HUES64 (cell line): ENCODE measurements around the gene SYNE3. TPM values are rescaled to one million over a fixed set of nuclear protein-coding genes. Genes with fewer than 3 reads are reported as not detected.
A peak's percentile ranks its signal among the peaks of the same experiment; 100 is the strongest.

Experiments used
- H3K27ac ChIP-seq: 2 replicates; pipeline ENCODE4 v1.7.0; 2013; ENCODE audit warnings: low read depth, low read length, inconsistent platforms
- H3K27me3 ChIP-seq: 2 replicates; pipeline ENCODE4 v1.6.1; 2013; ENCODE audit warnings: mild to moderate bottlenecking, low read length; ENCODE audit not compliant: insufficient read depth
- H3K36me3 ChIP-seq: 2 replicates; pipeline ENCODE4 v1.6.1; 2013; ENCODE audit warnings: mild to moderate bottlenecking, low read length; ENCODE audit not compliant: insufficient read depth
- H3K4me1 ChIP-seq: 2 replicates; pipeline ENCODE4 v1.6.1; 2013; ENCODE audit warnings: mild to moderate bottlenecking, low read length, moderate library complexity; ENCODE audit not compliant: insufficient read depth
- H3K4me3 ChIP-seq: 2 replicates; pipeline ENCODE4 v1.5.1; 2013; ENCODE audit warnings: mild to moderate bottlenecking, low read length, moderate library complexity
- H3K9ac ChIP-seq: 2 replicates; pipeline ENCODE4 v1.6.1; 2013; ENCODE audit warnings: mild to moderate bottlenecking, low read depth, low read length
- H3K9me3 ChIP-seq: 2 replicates; pipeline ENCODE4 v1.6.1; 2013; ENCODE audit warnings: low read depth, low read length; ENCODE audit not compliant: insufficient read depth
- WGBS: fragments of 150-250, 120-280 bp; methylation state at CpG from one replicate; pipeline ENCODE4 v1.1.7; 2013; ENCODE audit warnings: missing lambda C conversion rate; 5-methylcytosine and 5-hydroxymethylcytosine counted together
- polyA plus RNA-seq, 2 experiments: library from polyadenylated mRNA; stranded (reverse); fragments of 50-300 nt; gene quantifications; one replicate each; pipeline ENCODE4 v1.2.3, GENCODE V29; 2013

Gene SYNE3, protein sequence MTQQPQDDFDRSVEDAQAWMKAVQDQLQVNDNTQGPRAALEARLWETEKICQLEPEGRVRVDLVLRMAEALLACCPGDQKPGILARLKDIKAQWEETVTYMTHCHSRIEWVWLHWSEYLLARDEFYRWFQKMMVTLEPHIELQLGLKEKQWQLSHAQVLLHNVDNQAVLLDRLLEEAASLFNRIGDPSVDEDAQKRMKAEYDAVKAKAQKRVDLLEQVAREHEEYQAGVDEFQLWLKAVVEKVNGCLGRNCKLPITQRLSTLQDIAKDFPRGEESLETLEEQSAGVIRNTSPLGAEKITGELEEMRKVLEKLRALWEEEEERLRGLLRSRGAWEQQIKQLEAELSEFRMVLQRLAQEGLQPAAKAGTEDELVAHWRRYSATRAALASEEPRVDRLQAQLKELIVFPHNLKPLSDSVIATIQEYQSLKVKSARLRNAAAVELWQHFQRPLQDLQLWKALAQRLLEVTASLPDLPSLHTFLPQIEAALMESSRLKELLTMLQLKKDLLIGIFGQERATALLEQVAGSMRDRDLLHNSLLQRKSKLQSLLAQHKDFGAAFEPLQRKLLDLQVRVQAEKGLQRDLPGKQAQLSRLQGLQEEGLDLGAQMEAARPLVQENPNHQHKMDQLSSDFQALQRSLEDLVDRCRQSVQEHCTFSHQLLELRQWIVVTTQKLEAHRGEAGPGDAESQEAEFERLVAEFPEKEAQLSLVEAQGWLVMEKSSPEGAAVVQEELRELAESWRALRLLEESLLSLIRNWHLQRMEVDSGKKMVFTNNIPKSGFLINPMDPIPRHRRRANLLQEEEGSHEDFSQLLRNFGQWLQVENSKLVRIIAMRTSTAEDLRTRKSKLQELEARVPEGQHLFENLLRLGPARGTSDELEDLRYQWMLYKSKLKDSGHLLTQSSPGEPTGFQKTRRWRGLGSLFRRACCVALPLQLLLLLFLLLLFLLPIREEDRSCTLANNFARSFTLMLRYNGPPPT
- polyA plus RNA-seq (2013, experiment 1 of 2) = 0.10 TPM
- 0.13 TPM for polyA plus RNA-seq (2013, experiment 2 of 2)

DNA sequence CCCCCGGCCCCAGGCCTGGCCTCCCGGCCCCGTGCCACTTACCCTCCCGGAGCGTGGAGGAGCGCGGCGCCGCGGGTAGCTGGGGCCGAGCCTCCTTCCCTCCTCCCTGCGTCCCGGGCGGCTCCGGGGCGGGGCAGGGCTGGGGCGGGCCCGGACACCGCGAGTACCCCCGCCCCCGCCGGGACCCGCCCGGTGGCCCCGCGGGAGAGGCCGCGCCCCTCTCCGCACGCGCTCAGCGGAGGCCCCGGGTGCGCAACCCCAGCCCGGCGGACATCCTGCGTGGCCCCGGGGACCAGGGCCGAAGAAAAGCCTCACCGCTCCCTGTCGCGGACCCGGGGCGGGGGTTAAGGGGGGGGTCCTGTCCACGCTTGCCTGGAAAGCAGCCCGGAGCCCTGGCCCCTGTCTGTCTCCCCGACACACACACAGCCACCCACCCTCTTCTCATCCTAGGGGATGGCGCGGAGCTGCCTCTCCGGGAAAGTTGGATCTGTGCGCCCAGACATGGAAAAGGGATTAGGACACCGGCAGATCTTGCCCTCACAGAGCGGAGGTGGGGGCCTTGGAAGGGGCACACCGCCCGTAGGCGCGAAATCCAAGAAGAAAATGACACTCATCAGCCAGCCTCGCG, at the start of gene SYNE3:
Gene SYNE3, minus strand, starts transcription at position 97 of the 628 bp plus-strand sequence. CDS start 40,829 bp downstream, outside the sequence.
- no peak within 1 kb of the TSS for H3K27ac ChIP-seq
- H3K27me3 ChIP-seq = peaks cover 53% of the 10 kb centered on the region
- no peaks in the 10 kb centered on the region for H3K9me3 ChIP-seq
- H3K4me1 ChIP-seq = peaks cover 12% of the 10 kb centered on the region; the same call in 1 of the 2 replicates
- no peak within 1 kb of the TSS for H3K9ac ChIP-seq
- peak within 1 kb of the TSS; percentile 51 for H3K4me3 ChIP-seq
- no peaks in the 10 kb centered on the region for H3K36me3 ChIP-seq
- 9% methylated on average over 60 of the region's 60 CpGs for WGBS

DNA sequence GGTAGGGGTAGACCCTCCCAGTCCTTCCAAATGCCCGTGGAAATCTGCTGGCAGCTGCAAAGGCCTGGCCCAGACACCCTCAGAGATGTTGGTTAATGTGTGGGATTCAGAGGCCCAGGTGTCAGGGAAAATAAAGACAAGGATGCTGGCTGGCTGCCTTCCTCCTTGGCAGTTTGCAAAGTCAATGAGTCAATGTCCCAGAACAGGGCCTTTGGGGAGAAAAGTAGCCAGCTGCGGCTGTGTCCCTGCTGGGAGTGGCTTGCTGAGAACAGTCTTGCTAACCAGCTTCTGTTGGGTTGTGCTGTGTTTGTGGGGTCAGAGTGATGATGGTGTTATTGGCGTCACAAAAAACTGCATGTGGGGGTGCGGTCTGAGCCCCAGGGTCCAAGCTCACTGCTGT, 47.6 kb upstream of the SYNE3 start:
- Histone ChIP-seq H3K9me3 (no peaks in the 10 kb centered on the region), H3K36me3 (no peaks in the 10 kb centered on the region), H3K9ac (no peak overlapping the region), H3K27ac (no peak overlapping the region), H3K4me1 (peaks cover 9% of the 10 kb centered on the region), H3K27me3 (peaks cover 2% of the 10 kb centered on the region; the same call in 1 of the 2 replicates), H3K4me3 (no peak overlapping the region)
- whole genome bisulfite sequencing = 64% methylated on average over 4 of the region's 4 CpGs

DNA sequence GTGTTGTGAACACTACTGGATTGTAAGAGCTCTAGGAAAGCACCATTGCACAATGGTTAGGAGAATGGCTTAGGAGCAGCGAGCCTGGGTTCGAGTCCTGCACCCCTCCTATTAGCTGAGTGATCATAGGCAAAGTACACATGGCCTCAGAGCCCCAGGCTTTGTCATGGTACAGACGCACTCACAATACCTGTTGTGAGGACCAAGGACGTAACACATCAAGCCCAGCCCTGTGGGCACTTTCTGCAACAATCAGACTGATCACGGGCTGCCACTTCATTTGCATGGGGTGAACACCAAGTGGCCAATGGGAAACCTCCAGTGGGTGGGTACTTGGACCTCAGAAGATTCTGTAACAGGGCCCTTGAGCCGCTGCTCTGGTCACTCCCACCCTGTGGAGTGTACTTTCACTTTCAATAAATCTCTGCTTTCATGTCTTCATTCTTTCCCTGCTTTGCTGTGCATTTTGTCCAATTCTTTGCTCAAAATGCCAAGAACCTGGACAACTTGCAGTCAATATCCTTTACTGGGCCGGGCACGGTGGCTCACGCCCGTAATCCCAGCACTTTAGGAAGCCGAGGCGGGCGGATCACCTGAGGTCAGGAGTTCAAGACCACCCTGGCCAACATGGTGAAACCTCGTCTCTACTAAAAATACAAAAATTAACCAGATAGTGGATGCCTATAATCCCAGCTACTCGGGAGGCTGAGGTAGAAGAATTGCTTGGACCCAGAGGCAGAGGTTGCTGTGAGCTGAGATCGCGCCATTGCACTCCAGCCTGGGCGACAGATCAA, 46.6 kb upstream of the SYNE3 start:
- 86% methylated on average over 18 of the region's 18 CpGs for WGBS
- H3K27ac ChIP-seq = no peak overlapping the region
- H3K4me3 ChIP-seq = no peak overlapping the region
- peaks cover 2% of the 10 kb centered on the region; the same call in 1 of the 2 replicates for H3K27me3 ChIP-seq
- peaks cover 9% of the 10 kb centered on the region for H3K4me1 ChIP-seq
- H3K9me3 ChIP-seq = no peaks in the 10 kb centered on the region
- H3K36me3 ChIP-seq = no peaks in the 10 kb centered on the region
- no peak overlapping the region for H3K9ac ChIP-seq

DNA sequence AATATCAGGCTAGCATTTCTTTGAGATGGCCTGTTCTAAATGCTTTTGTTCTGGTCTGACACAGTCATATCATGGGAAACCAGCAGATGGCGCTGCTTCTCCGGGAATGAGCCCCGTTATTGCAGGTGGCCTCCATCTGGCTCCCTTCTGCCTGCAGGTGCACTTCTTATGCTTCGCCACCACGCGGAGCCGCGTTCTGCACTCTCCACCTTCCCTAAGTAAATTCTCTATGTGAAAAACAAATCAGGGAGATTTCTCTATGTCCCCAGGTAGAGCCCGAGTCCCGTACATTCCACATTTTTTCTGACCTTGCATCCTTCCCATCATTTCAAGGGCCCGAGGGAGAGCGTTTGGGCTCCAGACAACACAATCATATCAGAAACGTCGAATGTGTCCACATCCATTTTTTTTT, 44.6 kb upstream of the SYNE3 start:
- Histone ChIP-seq H3K9me3 (no peaks in the 10 kb centered on the region), H3K4me1 (peaks cover 12% of the 10 kb centered on the region), H3K27ac (no peak overlapping the region), H3K4me3 (no peak overlapping the region), H3K36me3 (no peaks in the 10 kb centered on the region), H3K27me3 (peaks cover 9% of the 10 kb centered on the region; the same call in 1 of the 2 replicates), H3K9ac (no peak overlapping the region)
- WGBS = 19% methylated on average over 14 of the region's 14 CpGs

DNA sequence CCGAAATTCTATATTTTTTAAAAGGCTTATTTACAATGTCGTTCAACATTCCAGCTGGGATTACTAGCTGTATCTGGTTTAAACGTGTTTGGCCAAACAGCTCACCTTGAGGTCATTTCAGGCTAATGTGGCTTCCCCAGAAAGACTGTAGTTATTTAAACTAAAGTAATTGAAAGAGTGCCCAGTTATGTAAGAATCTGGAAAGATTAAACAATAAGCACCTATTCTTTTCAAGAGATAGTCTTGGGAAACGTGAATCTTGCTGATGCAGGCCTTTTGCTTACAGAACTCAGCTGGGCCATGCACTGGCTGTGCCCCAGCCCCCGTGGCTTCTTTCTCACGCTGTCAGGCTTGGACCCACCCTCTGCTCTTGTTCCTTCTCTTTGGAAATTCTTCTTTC, 42.8 kb upstream of the SYNE3 start:
- WGBS = 83% methylated on average over 6 of the region's 6 CpGs
- Histone ChIP-seq H3K4me3 (no peak overlapping the region), H3K4me1 (peaks cover 12% of the 10 kb centered on the region), H3K9me3 (no peaks in the 10 kb centered on the region), H3K27ac (no peak overlapping the region), H3K9ac (no peak overlapping the region), H3K36me3 (no peaks in the 10 kb centered on the region), H3K27me3 (peaks cover 13% of the 10 kb centered on the region; the same call in 1 of the 2 replicates)

DNA sequence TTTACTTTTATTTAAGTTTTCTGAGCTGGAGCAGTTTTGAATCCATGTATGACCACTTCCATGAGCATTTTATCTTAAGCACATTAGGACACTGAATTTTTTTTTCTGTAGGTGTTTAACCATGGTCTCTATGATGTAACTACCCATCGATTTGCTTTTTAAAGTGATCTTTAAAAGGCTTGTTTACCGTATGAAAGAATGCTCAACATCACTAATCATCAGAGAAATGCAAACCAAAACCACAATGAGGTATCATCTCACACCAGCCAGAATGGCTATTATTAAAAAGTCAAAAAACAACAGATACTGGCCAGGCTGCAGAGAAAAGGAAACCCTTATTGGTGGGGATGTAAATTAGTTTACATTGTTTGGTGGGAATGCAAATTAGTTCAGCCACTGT, 41.4 kb upstream of the SYNE3 start:
- Histone ChIP-seq H3K4me1 (peaks cover 12% of the 10 kb centered on the region), H3K9me3 (no peaks in the 10 kb centered on the region), H3K9ac (no peak overlapping the region), H3K27me3 (peaks cover 13% of the 10 kb centered on the region; the same call in 1 of the 2 replicates), H3K4me3 (no peak overlapping the region), H3K36me3 (no peaks in the 10 kb centered on the region), H3K27ac (no peak overlapping the region)
- WGBS = 56% methylated on average over 2 of the region's 2 CpGs

DNA sequence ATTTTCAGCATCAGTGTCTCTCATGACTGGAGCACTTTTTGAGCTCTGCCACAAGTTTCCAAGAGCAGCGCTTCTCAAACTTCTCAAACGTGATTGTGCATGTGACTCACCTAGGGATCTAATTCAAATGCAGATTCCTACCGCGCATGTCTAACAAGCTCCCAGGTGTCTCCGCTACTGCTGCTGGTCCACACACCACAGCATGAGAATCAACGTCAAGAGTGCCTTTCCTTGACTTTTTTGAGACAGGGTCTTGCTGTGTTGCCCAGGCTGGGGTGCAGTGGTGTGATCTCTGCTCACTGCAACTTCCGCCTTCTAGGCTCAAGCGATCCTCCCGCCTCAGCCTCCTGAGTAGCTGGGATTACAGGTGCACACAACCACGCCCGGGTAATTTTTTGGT, 40.8 kb upstream of the SYNE3 start:
- no peaks in the 10 kb centered on the region for H3K9me3 ChIP-seq
- peaks cover 12% of the 10 kb centered on the region for H3K4me1 ChIP-seq
- no peaks in the 10 kb centered on the region for H3K36me3 ChIP-seq
- H3K27ac ChIP-seq = no peak overlapping the region
- no peak overlapping the region for H3K9ac ChIP-seq
- no peak overlapping the region for H3K4me3 ChIP-seq
- WGBS = 72% methylated on average over 11 of the region's 11 CpGs
- H3K27me3 ChIP-seq = peaks cover 13% of the 10 kb centered on the region; the same call in 1 of the 2 replicates

DNA sequence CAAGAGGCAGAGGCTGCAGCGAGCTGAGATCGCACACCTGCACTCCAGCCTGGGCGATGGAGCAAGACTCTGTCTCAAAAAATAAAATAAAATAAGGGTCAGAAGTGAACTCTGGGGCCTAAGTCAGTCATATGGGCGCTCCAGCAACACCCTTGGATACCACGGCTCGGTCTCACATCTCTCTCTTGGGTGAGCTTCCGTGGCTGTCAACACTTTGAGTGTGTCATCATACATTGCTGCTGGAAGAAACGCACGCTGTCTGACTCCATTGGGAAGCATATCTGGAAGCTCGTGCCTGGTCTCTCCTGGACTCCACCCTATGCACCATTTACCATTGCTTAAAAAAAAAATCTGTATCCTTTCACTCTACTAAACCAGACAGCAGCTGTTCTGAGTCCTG, 38.6 kb upstream of the SYNE3 start:
- Histone ChIP-seq H3K9me3 (no peaks in the 10 kb centered on the region), H3K4me3 (no peak overlapping the region), H3K27ac (no peak overlapping the region), H3K27me3 (peaks cover 13% of the 10 kb centered on the region; the same call in 1 of the 2 replicates), H3K9ac (no peak overlapping the region), H3K36me3 (no peaks in the 10 kb centered on the region), H3K4me1 (peaks cover 3% of the 10 kb centered on the region)
- WGBS = 89% methylated on average over 10 of the region's 10 CpGs

DNA sequence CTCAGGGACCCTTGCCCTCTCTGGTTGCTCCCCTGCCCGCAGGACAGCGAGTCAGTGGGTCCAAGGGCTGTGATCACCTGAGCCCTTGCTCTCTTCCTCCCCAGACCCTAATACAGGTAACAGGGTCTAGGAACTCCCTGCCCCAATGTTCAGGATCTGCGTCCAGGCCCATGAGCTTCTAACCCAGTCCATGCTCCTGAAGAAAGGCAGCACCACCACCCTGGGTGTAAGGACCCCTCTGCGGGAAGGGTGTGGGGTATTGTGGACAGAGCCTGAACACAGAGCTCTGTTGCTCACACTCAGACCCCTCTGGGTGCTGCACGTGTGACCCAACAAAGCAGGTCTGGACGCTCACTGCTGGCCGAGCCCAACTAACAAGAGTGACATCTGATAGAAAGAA, 36.7 kb upstream of the SYNE3 start:
- H3K9ac ChIP-seq = no peak overlapping the region
- H3K4me3 ChIP-seq = no peak overlapping the region
- H3K27ac ChIP-seq = no peak overlapping the region
- H3K36me3 ChIP-seq = no peaks in the 10 kb centered on the region
- H3K4me1 ChIP-seq = peaks cover 3% of the 10 kb centered on the region
- WGBS = 98% methylated on average over 7 of the region's 7 CpGs
- H3K9me3 ChIP-seq = no peaks in the 10 kb centered on the region
- H3K27me3 ChIP-seq = peaks cover 10% of the 10 kb centered on the region; the same call in 1 of the 2 replicates

DNA sequence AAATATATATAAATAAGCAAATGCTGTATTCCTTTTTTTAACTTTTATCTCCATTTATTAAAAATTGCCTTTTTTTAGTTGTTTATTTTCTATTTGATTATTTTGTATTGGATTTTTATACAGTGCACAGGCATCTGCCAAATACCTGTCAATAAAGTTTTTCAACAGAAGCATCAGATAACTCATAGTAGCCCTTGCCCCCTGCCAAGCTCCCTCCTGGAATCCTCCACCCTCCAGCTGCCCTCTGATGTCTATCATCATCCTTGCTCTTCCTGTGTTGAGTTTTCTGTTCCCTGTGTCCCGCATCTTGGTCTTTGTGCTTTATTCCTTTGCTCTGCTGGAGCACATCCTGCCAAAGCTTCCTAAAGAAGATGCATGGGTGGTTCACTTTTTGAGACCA, 35.0 kb upstream of the SYNE3 start:
- 100% methylated on average over 1 of the region's 1 CpG for WGBS
- peaks cover 8% of the 10 kb centered on the region; the same call in 1 of the 2 replicates for H3K27me3 ChIP-seq
- peaks cover 10% of the 10 kb centered on the region for H3K4me1 ChIP-seq
- no peaks in the 10 kb centered on the region for H3K36me3 ChIP-seq
- no peak overlapping the region for H3K9ac ChIP-seq
- no peak overlapping the region for H3K4me3 ChIP-seq
- no peak overlapping the region for H3K27ac ChIP-seq
- H3K9me3 ChIP-seq = no peaks in the 10 kb centered on the region
